Sigmoid colon (tissue), 4 donors: Measurements from ENCODE around the gene TPMT.

Experiments
- CTCF ChIP-seq, 4 experiments: fragments of 450-650 bp in 3 of 4; fragments of 200-600 bp in 1 of 4; IDR thresholded peaks; one replicate each; pipeline ENCODE4 v1.5.1; 2016 to 2019; ENCODE audit warnings: antibody characterized with exemption in 4 of 4, mild to moderate bottlenecking in 3 of 4, moderate library complexity in 2 of 4
- EP300 ChIP-seq, 4 donors: sonication (generic); formaldehyde crosslinking; IDR thresholded peaks; one replicate each; pipeline ENCODE4 v1.6.1; 2017; ENCODE audit warnings: antibody characterized with exemption in 4 of 4
- POLR2A ChIP-seq, 2 donors: fragments of 450-650 bp; IDR thresholded peaks; one replicate each; pipeline ENCODE4 v1.6.1; 2016; ENCODE audit warnings: antibody characterized with exemption in 2 of 2, mild to moderate bottlenecking in 2 of 2, moderate library complexity in 2 of 2
- POLR2AphosphoS5 ChIP-seq, 4 donors: sonication (generic); formaldehyde crosslinking; IDR thresholded peaks; one replicate each; pipeline ENCODE4 v1.6.1; 2017; ENCODE audit warnings: antibody characterized with exemption in 4 of 4

- TF ChIP-seq CTCF (IDR thresholded peaks at IDR 0.05), result no peak
- TF ChIP-seq EP300 (IDR thresholded peaks at IDR 0.05), result no peak
- TF ChIP-seq POLR2A (IDR thresholded peaks at IDR 0.05), result no peak
- no peak for TF ChIP-seq POLR2AphosphoS5 (IDR thresholded peaks at IDR 0.05)
Measured at GRCh38 chr6:18117136-18117535, 37.7 kb downstream of the TPMT start.
